NOMO-1 treated with dmso at 0.1 percent for 144 hours (cell line): ENCODE data around the gene NEXN.
"Not testable (repeated sequence)": the region's sequence is repeated elsewhere in the genome, so short reads cannot be mapped to it uniquely, and the experiment has no call there.

ENCODE experiments used
- DNase-seq: peaks from one replicate; lab custom pipeline; 2025; ENCODE audit not compliant: unreplicated experiment; lab: John Stamatoyannopoulos, UW

Gene NEXN

GRCh38 chr1:77905603-77906002 is 17.2 kb downstream of the NEXN start:
- no peak for DNase-seq

GRCh38 chr1:77906019-77906545 is 17.7 kb downstream of the NEXN start:
- no peak for DNase-seq

- no peak for DNase-seq
Observed at GRCh38 chr1:77906624-77907023, 18.2 kb downstream of the NEXN start.

GRCh38 chr1:77910116-77910515 is 21.7 kb downstream of the NEXN start:
- no peak for DNase-seq

GRCh38 chr1:77918918-77919317 is 30.5 kb downstream of the NEXN start:
- DNase-seq: not testable (repeated sequence)

- no peak for DNase-seq
Observed at GRCh38 chr1:77925518-77925917, 37.1 kb downstream of the NEXN start.

GRCh38 chr1:77925956-77926355 is 37.5 kb downstream of the NEXN start:
- no peak for DNase-seq

GRCh38 chr1:77926561-77927357 is 38.3 kb downstream of the NEXN start:
- DNase-seq: peak; percentile 75

- no peak for DNase-seq
Observed at GRCh38 chr1:77927414-77927813, 39.0 kb downstream of the NEXN start.

GRCh38 chr1:77929806-77930205 is 41.4 kb downstream of the NEXN start:
- DNase-seq: no peak

- no peak for DNase-seq
Observed at GRCh38 chr1:77938651-77939050, 50.2 kb downstream of the NEXN start.

GRCh38 chr1:77940921-77941570 is 52.6 kb downstream of the NEXN start:
- DNase-seq: no peak

- DNase-seq: no peak
Observed at GRCh38 chr1:77942400-77943140, 54.1 kb downstream of the NEXN start.

GRCh38 chr1:77945345-77945744 is 56.9 kb downstream of the NEXN start:
- DNase-seq: no peak

- no peak for DNase-seq
Observed at GRCh38 chr1:77948841-77949424, 60.5 kb downstream of the NEXN start.

- no peak for DNase-seq
Observed at GRCh38 chr1:77950873-77951272, 62.4 kb downstream of the NEXN start.

GRCh38 chr1:77951328-77951727 is 62.9 kb downstream of the NEXN start:
- DNase-seq: no peak

- no peak for DNase-seq
Observed at GRCh38 chr1:77953907-77954306, 65.5 kb downstream of the NEXN start.

GRCh38 chr1:77954521-77954920 is 66.1 kb downstream of the NEXN start:
- no peak for DNase-seq

GRCh38 chr1:77955709-77956108 is 67.3 kb downstream of the NEXN start:
- no peak for DNase-seq

GRCh38 chr1:77956464-77956863 is 68.0 kb downstream of the NEXN start:
- DNase-seq: no peak
